ENCODE results near the gene FAF1.

The FAF1 gene

DNA sequence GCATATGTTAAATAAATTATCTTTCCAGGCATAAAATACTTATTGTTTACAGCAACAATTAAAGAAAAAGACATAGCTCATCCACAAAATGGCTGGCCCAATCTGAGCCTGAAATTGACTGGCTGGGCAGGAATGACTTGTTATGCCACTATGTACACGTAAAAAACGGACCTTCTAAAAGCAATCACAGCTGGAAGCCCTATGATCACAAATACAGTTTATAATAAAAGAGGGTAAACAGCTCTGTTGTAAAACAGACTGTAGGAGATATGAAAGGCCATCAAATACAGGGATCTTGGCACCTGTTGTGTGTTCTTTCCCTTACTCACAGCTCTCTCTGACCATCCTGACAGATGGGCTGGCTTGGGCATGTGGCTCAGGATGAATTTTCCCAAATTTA, 466.4 kb downstream of the FAF1 start:
- Histone ChIP-seq H3K4me3 (no peak overlapping the region), H3K36me3 (peaks cover 20 to 42% (median 29%) of the 10 kb centered on the region in 3 donors), H3K27ac (no peak overlapping the region), H3K27me3 (no peaks in the 10 kb centered on the region), H3K9me3 (peaks cover 0 to 11% (median 0%) of the 10 kb centered on the region in 3 donors), H3K4me1 (no peaks in the 10 kb centered on the region)
- TF ChIP-seq, protein P1, sequence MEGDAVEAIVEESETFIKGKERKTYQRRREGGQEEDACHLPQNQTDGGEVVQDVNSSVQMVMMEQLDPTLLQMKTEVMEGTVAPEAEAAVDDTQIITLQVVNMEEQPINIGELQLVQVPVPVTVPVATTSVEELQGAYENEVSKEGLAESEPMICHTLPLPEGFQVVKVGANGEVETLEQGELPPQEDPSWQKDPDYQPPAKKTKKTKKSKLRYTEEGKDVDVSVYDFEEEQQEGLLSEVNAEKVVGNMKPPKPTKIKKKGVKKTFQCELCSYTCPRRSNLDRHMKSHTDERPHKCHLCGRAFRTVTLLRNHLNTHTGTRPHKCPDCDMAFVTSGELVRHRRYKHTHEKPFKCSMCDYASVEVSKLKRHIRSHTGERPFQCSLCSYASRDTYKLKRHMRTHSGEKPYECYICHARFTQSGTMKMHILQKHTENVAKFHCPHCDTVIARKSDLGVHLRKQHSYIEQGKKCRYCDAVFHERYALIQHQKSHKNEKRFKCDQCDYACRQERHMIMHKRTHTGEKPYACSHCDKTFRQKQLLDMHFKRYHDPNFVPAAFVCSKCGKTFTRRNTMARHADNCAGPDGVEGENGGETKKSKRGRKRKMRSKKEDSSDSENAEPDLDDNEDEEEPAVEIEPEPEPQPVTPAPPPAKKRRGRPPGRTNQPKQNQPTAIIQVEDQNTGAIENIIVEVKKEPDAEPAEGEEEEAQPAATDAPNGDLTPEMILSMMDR (IDR thresholded peaks at IDR 0.05), result no peak
- intact Hi-C loops (cut with DNase I; ENCODE audit: low total_unique reads), result no loop called here
- no peak for DNase-seq

GRCh38 chr1:50492142-50492541, 467.9 kb downstream of the FAF1 start:
- Histone ChIP-seq H3K4me3 (no peak overlapping the region), H3K4me1 (no peaks in the 10 kb centered on the region), H3K9me3 (no peaks in the 10 kb centered on the region), H3K27me3 (no peaks in the 10 kb centered on the region), H3K27ac (no peak overlapping the region), H3K36me3 (peaks cover 12 to 36% (median 31%) of the 10 kb centered on the region in 3 donors)
- TF ChIP-seq, protein P1 (IDR thresholded peaks at IDR 0.05), result no peak
- intact Hi-C loops (cut with DNase I; ENCODE audit: low total_unique reads), result no loop called here
- no peak for DNase-seq

DNA sequence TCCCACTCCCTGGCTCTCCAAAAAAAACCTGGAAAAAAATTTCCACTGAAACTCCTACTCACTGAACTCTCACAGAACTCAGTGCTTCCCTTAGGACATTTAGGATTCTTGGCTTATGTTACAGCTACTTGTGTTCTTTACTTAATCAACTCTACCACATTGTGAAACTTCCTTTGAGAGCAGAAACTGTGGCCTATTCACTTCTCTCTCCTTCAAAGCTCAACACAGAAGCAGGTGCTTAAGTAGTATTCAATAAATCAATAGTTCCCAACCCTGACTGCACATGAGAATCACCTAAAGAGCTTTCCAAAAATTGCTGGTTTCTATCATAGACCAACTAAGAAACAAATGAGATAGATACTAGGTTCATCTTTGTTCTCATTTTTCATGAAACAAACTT, 468.9 kb downstream of the FAF1 start:
- H3K36me3 ChIP-seq, result peaks cover 12 to 36% (median 31%) of the 10 kb centered on the region in 3 donors

GRCh38 chr1:50490640-50491039, 469.4 kb downstream of the FAF1 start:
- Histone ChIP-seq H3K4me1 (no peaks in the 10 kb centered on the region), H3K27ac (no peak overlapping the region), H3K9me3 (no peaks in the 10 kb centered on the region), H3K36me3 (peaks cover 12 to 36% (median 31%) of the 10 kb centered on the region in 3 donors), H3K27me3 (no peaks in the 10 kb centered on the region), H3K4me3 (no peak overlapping the region)
- DNase-seq, result no peak
- intact Hi-C loops (cut with DNase I; ENCODE audit: low total_unique reads), result no loop called here
- TF ChIP-seq, protein P1 (IDR thresholded peaks at IDR 0.05), result no peak

More for the DNA sequence above, 468.9 kb downstream of the FAF1 start:
- no peak overlapping the region for H3K27ac ChIP-seq
- no peaks in the 10 kb centered on the region for H3K4me1 ChIP-seq
- no peak overlapping the region for H3K4me3 ChIP-seq
- no peak for DNase-seq
- no peaks in the 10 kb centered on the region for H3K27me3 ChIP-seq
- no peaks in the 10 kb centered on the region for H3K9me3 ChIP-seq
- TF ChIP-seq, protein P1 (IDR thresholded peaks at IDR 0.05), result no peak
- intact Hi-C loops (cut with DNase I; ENCODE audit: low total_unique reads), result no loop called here

- intact Hi-C loops (cut with DNase I; ENCODE audit: low total_unique reads), result no loop called here
- Histone ChIP-seq H3K36me3 (peaks cover 12 to 36% (median 33%) of the 10 kb centered on the region in 3 donors), H3K27me3 (no peaks in the 10 kb centered on the region)
Measured at GRCh38 chr1:50488876-50489275, 471.2 kb downstream of the FAF1 start.

More at GRCh38 chr1:50488876-50489275, 471.2 kb downstream of the FAF1 start:
- Histone ChIP-seq H3K9me3 (no peaks in the 10 kb centered on the region), H3K4me1 (no peaks in the 10 kb centered on the region), H3K27ac (no peak overlapping the region), H3K4me3 (no peak overlapping the region)
- no peak for DNase-seq
- TF ChIP-seq, protein P1 (IDR thresholded peaks at IDR 0.05), result no peak

All from tibial artery (tissue), 4 donors.